ENCODE results near the gene NUCB2. TPM values are rescaled to one million over a fixed set of nuclear protein-coding genes. Genes with fewer than 3 reads are reported as not detected.

The NUCB2 gene
- total RNA-seq, 1 experiment from 2014 or later, result 39.6 TPM

DNA sequence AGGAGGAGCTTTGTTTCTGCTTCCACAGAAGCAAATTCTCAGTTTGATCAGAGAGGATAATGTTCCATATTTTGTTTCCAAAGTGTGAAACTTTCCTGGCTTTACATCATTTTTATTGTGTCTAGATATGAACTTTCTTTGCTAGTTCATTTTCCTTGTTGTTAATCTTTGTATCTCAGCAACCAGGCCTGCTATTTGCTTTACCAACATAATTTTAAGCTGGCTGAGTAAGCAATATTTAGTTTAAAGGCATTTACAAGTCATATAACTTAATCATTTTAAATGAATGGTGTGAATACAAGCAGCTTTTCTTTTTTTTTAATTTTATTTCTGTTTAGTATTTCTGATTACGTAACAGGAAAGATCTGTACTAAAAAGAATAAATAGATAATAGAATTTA is 15.2 kb downstream of the NUCB2 start:
- ChIA-PET CTCF (no interaction called here), POLR2A (ENCODE audit: low non-redundant PET) (no interaction called here)
- intact Hi-C loops (cut with micrococcal nuclease; ENCODE audit: unreplicated experiment), result no loop called here
- H3K9me3 ChIP-seq (ENCODE audit: low read depth, low read length, poor library complexity, severe bottlenecking), result no peaks in the 10 kb centered on the region
- H3K4me3 ChIP-seq (ENCODE audit: low read depth, low read length, poor library complexity, severe bottlenecking), result no peak overlapping the region
- H3K27me3 ChIP-seq (replicated peaks; ENCODE audit: insufficient read depth, low read depth, low read length, poor library complexity), result no peaks in the 10 kb centered on the region
- no peak overlapping the region for H3K27ac ChIP-seq (ENCODE audit: low read depth, low read length, poor library complexity, severe bottlenecking)
- no peak for DNase-seq (ENCODE audit: low spot score)
- BruUV-seq (replicated peaks), result no TSS peak
- H3K36me3 ChIP-seq (ENCODE audit: insufficient read depth, low read length, poor library complexity, severe bottlenecking), result peaks cover 2% of the 10 kb centered on the region
- H3K4me1 ChIP-seq (ENCODE audit: insufficient read depth, low read length, poor library complexity, severe bottlenecking), result peaks cover 4% of the 10 kb centered on the region
- no peak for TF ChIP-seq EZH2 (IDR thresholded peaks at IDR 0.05; ENCODE audit: borderline replicate concordance, low read depth, low read length, poor library complexity, severe bottlenecking)
- TF ChIP-seq, protein P1, sequence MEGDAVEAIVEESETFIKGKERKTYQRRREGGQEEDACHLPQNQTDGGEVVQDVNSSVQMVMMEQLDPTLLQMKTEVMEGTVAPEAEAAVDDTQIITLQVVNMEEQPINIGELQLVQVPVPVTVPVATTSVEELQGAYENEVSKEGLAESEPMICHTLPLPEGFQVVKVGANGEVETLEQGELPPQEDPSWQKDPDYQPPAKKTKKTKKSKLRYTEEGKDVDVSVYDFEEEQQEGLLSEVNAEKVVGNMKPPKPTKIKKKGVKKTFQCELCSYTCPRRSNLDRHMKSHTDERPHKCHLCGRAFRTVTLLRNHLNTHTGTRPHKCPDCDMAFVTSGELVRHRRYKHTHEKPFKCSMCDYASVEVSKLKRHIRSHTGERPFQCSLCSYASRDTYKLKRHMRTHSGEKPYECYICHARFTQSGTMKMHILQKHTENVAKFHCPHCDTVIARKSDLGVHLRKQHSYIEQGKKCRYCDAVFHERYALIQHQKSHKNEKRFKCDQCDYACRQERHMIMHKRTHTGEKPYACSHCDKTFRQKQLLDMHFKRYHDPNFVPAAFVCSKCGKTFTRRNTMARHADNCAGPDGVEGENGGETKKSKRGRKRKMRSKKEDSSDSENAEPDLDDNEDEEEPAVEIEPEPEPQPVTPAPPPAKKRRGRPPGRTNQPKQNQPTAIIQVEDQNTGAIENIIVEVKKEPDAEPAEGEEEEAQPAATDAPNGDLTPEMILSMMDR (conservative IDR thresholded peaks at IDR 0.05; ENCODE audit: low read depth, low read length), result no peak

DNA sequence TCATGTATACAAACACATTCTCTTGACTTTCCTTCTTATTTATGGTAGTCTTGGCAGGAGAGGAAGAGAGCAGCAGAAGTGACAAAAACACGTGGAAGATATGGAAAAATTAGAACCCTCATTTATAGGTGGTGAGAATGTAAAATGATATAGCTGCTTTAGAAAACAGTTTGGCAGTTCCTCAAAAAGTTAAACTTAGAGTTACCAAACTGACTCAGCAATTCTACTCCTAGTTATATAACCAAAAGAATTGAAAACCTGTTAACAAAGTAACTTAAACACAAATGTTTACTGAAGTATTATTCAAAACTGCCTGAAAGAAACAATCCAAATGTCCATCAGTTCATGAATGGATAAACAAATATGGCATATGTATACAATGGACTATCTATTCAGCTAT is 16.8 kb downstream of the NUCB2 start:
- intact Hi-C loops (cut with micrococcal nuclease; ENCODE audit: unreplicated experiment), result no loop called here
- Histone ChIP-seq H3K36me3 (ENCODE audit: insufficient read depth, low read length, poor library complexity, severe bottlenecking) (peaks cover 2% of the 10 kb centered on the region), H3K9me3 (ENCODE audit: low read depth, low read length, poor library complexity, severe bottlenecking) (no peaks in the 10 kb centered on the region), H3K4me3 (ENCODE audit: low read depth, low read length, poor library complexity, severe bottlenecking) (no peak overlapping the region), H3K27ac (ENCODE audit: low read depth, low read length, poor library complexity, severe bottlenecking) (no peak overlapping the region), H3K4me1 (ENCODE audit: insufficient read depth, low read length, poor library complexity, severe bottlenecking) (peaks cover 4% of the 10 kb centered on the region), H3K27me3 (replicated peaks; ENCODE audit: insufficient read depth, low read depth, low read length, poor library complexity) (no peaks in the 10 kb centered on the region)
- no TSS peak for BruUV-seq (replicated peaks)
- no peak for DNase-seq (ENCODE audit: low spot score)
- TF ChIP-seq, protein P1 (conservative IDR thresholded peaks at IDR 0.05; ENCODE audit: low read depth, low read length), result no peak
- no peak for TF ChIP-seq EZH2 (IDR thresholded peaks at IDR 0.05; ENCODE audit: borderline replicate concordance, low read depth, low read length, poor library complexity, severe bottlenecking)
- CTCF ChIA-PET, result no interaction called here
- POLR2A ChIA-PET (ENCODE audit: low non-redundant PET), result no interaction called here

DNA sequence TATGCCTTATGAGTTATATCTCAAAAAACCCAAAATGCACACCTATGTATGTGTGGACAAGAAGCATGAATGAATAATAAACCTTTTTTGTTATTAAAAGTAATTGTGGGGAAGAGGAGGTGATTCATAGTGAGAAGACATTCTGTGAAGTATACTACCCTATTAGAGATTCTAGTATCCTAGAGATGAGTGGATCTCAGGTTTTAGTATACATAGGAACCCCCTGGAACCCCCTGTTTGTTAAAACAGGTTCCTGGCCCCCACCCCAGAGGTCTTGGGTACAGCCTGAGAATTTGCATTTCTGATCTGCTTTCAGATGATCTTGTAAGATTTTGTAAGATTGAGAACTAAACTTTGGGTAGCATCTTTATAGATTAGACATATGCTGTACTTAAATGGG is 17.5 kb downstream of the NUCB2 start:
- Histone ChIP-seq H3K4me3 (ENCODE audit: low read depth, low read length, poor library complexity, severe bottlenecking) (no peak overlapping the region), H3K9me3 (ENCODE audit: low read depth, low read length, poor library complexity, severe bottlenecking) (no peaks in the 10 kb centered on the region), H3K27ac (ENCODE audit: low read depth, low read length, poor library complexity, severe bottlenecking) (no peak overlapping the region), H3K27me3 (replicated peaks; ENCODE audit: insufficient read depth, low read depth, low read length, poor library complexity) (no peaks in the 10 kb centered on the region), H3K4me1 (ENCODE audit: insufficient read depth, low read length, poor library complexity, severe bottlenecking) (peaks cover 4% of the 10 kb centered on the region), H3K36me3 (ENCODE audit: insufficient read depth, low read length, poor library complexity, severe bottlenecking) (peaks cover 2% of the 10 kb centered on the region)
- ChIA-PET CTCF (no interaction called here), POLR2A (ENCODE audit: low non-redundant PET) (no interaction called here)
- intact Hi-C loops (cut with micrococcal nuclease; ENCODE audit: unreplicated experiment), result no loop called here
- DNase-seq (ENCODE audit: low spot score), result no peak
- BruUV-seq (replicated peaks), result no TSS peak
- TF ChIP-seq, protein P1 (conservative IDR thresholded peaks at IDR 0.05; ENCODE audit: low read depth, low read length), result no peak
- no peak for TF ChIP-seq EZH2 (IDR thresholded peaks at IDR 0.05; ENCODE audit: borderline replicate concordance, low read depth, low read length, poor library complexity, severe bottlenecking)
